ENCODE results near the gene ALDH1A3.

Gene ALDH1A3

GRCh38 chr15:100952566-100952965, 72.9 kb downstream of the ALDH1A3 start:
- DNase-seq = no peak

GRCh38 chr15:100958326-100959065, 78.9 kb downstream of the ALDH1A3 start:
- no peak for DNase-seq

GRCh38 chr15:100959066-100960050, 79.7 kb downstream of the ALDH1A3 start:
- no peak for DNase-seq
